GM10266 (cell line): ENCODE data around the gene USO1.

Experiments
- DNase-seq: peaks from one replicate; pipeline ENCODE4 v3.0.0; 2012; ENCODE audit errors: extremely low spot score
- CTCF ChIP-seq: IDR thresholded peaks from 2 replicates; pipeline ENCODE4 v1.5.1; 2012; ENCODE audit warnings: mild to moderate bottlenecking, low read depth; ENCODE audit not compliant: control insufficient read depth, insufficient read depth; ENCODE audit errors: missing control alignments

The USO1 gene

GRCh38 chr4:75817901-75818300, 93.5 kb downstream of the USO1 start:
- TF ChIP-seq CTCF, result no peak
- no peak for DNase-seq

- TF ChIP-seq CTCF, result no peak
- DNase-seq, result no peak
These were observed 94.7 kb downstream of the USO1 start for GRCh38 chr4:75819121-75819520.

- no peak for TF ChIP-seq CTCF
- no peak for DNase-seq
These were observed 95.8 kb downstream of the USO1 start for GRCh38 chr4:75820197-75820596.

- DNase-seq, result no peak
- no peak for TF ChIP-seq CTCF
These were observed 96.3 kb downstream of the USO1 start for GRCh38 chr4:75820676-75821075.

- DNase-seq, result no peak
- no peak for TF ChIP-seq CTCF
These were observed 96.8 kb downstream of the USO1 start for GRCh38 chr4:75821216-75821615.

- DNase-seq, result no peak
- TF ChIP-seq CTCF, result no peak
These were observed 97.6 kb downstream of the USO1 start for GRCh38 chr4:75821966-75822365.

GRCh38 chr4:75822416-75822815, 98.0 kb downstream of the USO1 start:
- no peak for DNase-seq
- no peak for TF ChIP-seq CTCF
